B cell (primary cell): ENCODE results near the gene CHRD. TPM values are rescaled to one million over a fixed set of nuclear protein-coding genes. Genes with fewer than 3 reads are reported as not detected.

Source experiments
- ATAC-seq: fragments of 200-7000 bp; cut with Tn5 transposase; one replicate; pipeline ENCODE4 v1.10.0; 2021; ENCODE audit warnings: low read depth, mild to moderate bottlenecking, moderate number of reproducible peaks, moderate library complexity
- CTCF ChIA-PET: fragments of 350-600 bp; sonication (Branson Sonifier 250); formaldehyde crosslinking; loops from one replicate; lab custom pipeline; 2021; ENCODE audit warnings: antibody characterized with exemption, inconsistent platforms; lab: Charles Lee
- POLR2A ChIA-PET: fragments of 350-600 bp; sonication (Branson Sonifier 250); formaldehyde crosslinking; loops from one replicate; lab custom pipeline; 2021; ENCODE audit warnings: antibody characterized with exemption; lab: Charles Lee
- DNase-seq: peaks from one replicate; pipeline ENCODE4 v3.0.0; 2013
- H2AFZ ChIP-seq: 2 replicates; pipeline ENCODE4 v1.6.1; 2012; ENCODE audit warnings: mild to moderate bottlenecking, low read depth, low read length; ENCODE audit not compliant: insufficient read depth, poor library complexity, severe bottlenecking
- H3K27ac ChIP-seq, 2 donors: 1 replicate in 1 of 2; 2 replicates in 1 of 2; pipeline ENCODE4 v1.5.1; 2012 to 2013; ENCODE audit warnings: low read length in 2 of 2, mild to moderate bottlenecking in 2 of 2, moderate library complexity in 1 of 2
- H3K27me3 ChIP-seq, 4 experiments: fragments of 200-600 bp in 1 of 4; sonication (generic) in 1 of 4; replicated peaks in 1 of 4; 1 replicate in 2 of 4; 2 replicates in 2 of 4; pipeline versions ENCODE4 v1.6.1 to v1.7.0; 2013 to 2016; ENCODE audit warnings: low read length in 3 of 4, mild to moderate bottlenecking in 2 of 4, mixed read lengths in 1 of 4, moderate library complexity in 1 of 4; ENCODE audit not compliant: insufficient read depth in 4 of 4, control insufficient read depth in 3 of 4; ENCODE audit errors: control extremely low read depth in 1 of 4
- H3K36me3 ChIP-seq, 2 experiments: replicated peaks in 1 of 2; 1 replicate in 1 of 2; 2 replicates in 1 of 2; pipeline versions ENCODE4 v1.6.1 to v1.7.1; 2013; ENCODE audit warnings: low read length in 1 of 2; ENCODE audit not compliant: insufficient read depth in 2 of 2, control insufficient read depth in 1 of 2; ENCODE audit errors: control extremely low read depth in 1 of 2, extremely low read depth in 1 of 2
- H3K4me1 ChIP-seq, 2 donors: fragments of 200-600 bp in 1 of 2; sonication (generic) in 1 of 2; 1 replicate in 1 of 2; 2 replicates in 1 of 2; pipeline versions ENCODE4 v1.5.1 to v1.6.1; 2013 to 2017; ENCODE audit warnings: low read length in 2 of 2; ENCODE audit not compliant: control insufficient read depth in 2 of 2, insufficient read depth in 2 of 2
- H3K4me2 ChIP-seq: replicated peaks from 2 replicates; pipeline ENCODE3; 2012; ENCODE audit warnings: mild to moderate bottlenecking, low read depth, low read length; ENCODE audit not compliant: poor library complexity, severe bottlenecking
- H3K4me3 ChIP-seq, 5 experiments: fragments of 200-600 bp in 1 of 5; sonication (generic) in 1 of 5; 1 replicate in 3 of 5; 2 replicates in 2 of 5; pipeline versions ENCODE4 v1.5.1 to v1.7.0; 2011 to 2016; ENCODE audit warnings: low read length in 4 of 5, mild to moderate bottlenecking in 4 of 5, low read depth in 2 of 5, control low read depth in 1 of 5, moderate library complexity in 1 of 5; ENCODE audit not compliant: insufficient read depth in 1 of 5; ENCODE audit errors: control extremely low read depth in 1 of 5, extremely low read depth in 1 of 5
- H3K79me2 ChIP-seq: fragments of 200-600 bp; sonication (generic); one replicate; pipeline ENCODE4 v1.6.0; 2016; ENCODE audit warnings: low read length; ENCODE audit not compliant: control insufficient read depth, insufficient read depth
- H3K9ac ChIP-seq: fragments of 200-600 bp; sonication (generic); 2 replicates; pipeline ENCODE4 v1.6.1; 2017; ENCODE audit warnings: mild to moderate bottlenecking, low read length, moderate library complexity
- H3K9me3 ChIP-seq, 3 donors: one replicate each; pipeline versions ENCODE4 v1.6.1 to v1.7.1; 2013; ENCODE audit warnings: low read length in 2 of 3; ENCODE audit not compliant: control insufficient read depth in 2 of 3, insufficient read depth in 1 of 3; ENCODE audit errors: control extremely low read depth in 1 of 3
- H4K20me1 ChIP-seq: 2 replicates; pipeline ENCODE4 v1.6.0; 2012; ENCODE audit warnings: mild to moderate bottlenecking, low read length; ENCODE audit not compliant: insufficient read depth, control insufficient read depth, poor library complexity, severe bottlenecking
- H3K27ac Mint-ChIP-seq: one replicate; pipeline ENCODE4 v1.8.0; 2021; ENCODE audit warnings: mixed read lengths
- H3K27me3 Mint-ChIP-seq: one replicate; pipeline ENCODE4 v1.8.0; 2021; ENCODE audit warnings: mixed read lengths
- H3K4me1 Mint-ChIP-seq: one replicate; pipeline ENCODE4 v1.8.0; 2021; ENCODE audit warnings: mixed read lengths
- H3K4me3 Mint-ChIP-seq: one replicate; pipeline ENCODE4 v1.8.0; 2021; ENCODE audit warnings: mixed read lengths
- H3K9me3 Mint-ChIP-seq: one replicate; pipeline ENCODE4 v1.8.0; 2022; ENCODE audit warnings: mixed read lengths; ENCODE audit not compliant: insufficient read depth
- EZH2 ChIP-seq: IDR thresholded peaks from 2 replicates; pipeline ENCODE4 v1.6.1; 2012; ENCODE audit warnings: borderline replicate concordance, low read depth, mild to moderate bottlenecking, moderate library complexity, low read length; ENCODE audit not compliant: insufficient read depth, poor library complexity, severe bottlenecking
- WGBS: methylation state at CpG from one replicate; pipeline ENCODE4 v1.1.5; 2013; ENCODE audit warnings: missing lambda C conversion rate; ENCODE audit not compliant: insufficient coverage; 5-methylcytosine and 5-hydroxymethylcytosine counted together
- intact Hi-C: fragments of 100-400 bp; cut with micrococcal nuclease; formaldehyde crosslinking; loops from one replicate; pipeline ENCODE4 v1.10.0; 2022
- polyA plus RNA-seq: library from polyadenylated mRNA; depleted of rRNA; stranded (reverse); fragments of >200 nt; gene quantifications from 2 replicates; pipeline ENCODE4 v1.2.3, GENCODE V29; 2012
- total RNA-seq, 2 donors: library from RNA; stranded (reverse); fragments of 120-200 nt in 1 of 2; gene quantifications; 1 replicate in 1 of 2; 2 replicates in 1 of 2; pipeline versions ENCODE4 v1.2.3 to v1.2.4, GENCODE V29; 2013 to 2022
- TF ChIP-seq, protein P1 (sequence below): fragments of 200-600 bp; IDR thresholded peaks from one replicate; pipeline ENCODE4 v1.8.0; 2022; ENCODE audit warnings: antibody characterized with exemption, mild to moderate bottlenecking

Gene CHRD
- total and polyA plus RNA-seq, 2 donors (not counting 1 experiment from before 2014, with no cell fraction given): not detected

DNA sequence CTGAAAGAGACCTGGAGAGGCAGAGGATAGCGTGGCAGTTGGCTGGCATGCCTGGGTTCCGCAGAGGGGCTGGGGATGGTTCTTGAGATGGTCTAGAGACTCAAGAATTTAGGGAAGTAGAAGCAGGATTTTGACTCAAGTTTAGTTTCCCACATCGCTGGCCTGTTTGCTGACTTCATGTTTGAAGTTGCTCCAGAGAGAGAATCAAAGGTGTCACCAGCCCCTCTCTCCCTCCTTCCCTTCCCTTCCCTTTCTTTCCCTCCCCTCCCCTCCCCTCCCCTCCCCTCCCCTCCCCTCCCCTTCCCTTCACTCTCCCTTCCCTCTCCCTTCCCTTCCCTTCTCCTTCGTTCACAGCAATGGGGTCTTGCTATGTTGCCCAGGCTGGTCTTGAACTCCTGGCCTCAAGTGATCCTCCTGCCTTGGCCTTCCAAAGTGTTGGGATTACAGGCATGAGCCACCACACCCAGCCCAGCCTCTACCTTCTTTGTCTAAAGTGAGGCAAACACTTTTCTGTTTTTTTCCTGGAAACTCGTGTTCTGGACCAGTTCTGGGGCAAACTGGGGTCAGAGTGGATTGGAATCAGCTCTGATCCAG lies 10.2 kb downstream of the CHRD start:
- no peak overlapping the region for H3K9ac ChIP-seq
- H3K9me3 Mint-ChIP-seq: no peaks in the 10 kb centered on the region
- intact Hi-C loops: no loop called here
- no peaks in the 10 kb centered on the region for H3K36me3 ChIP-seq
- no peak for TF ChIP-seq EZH2
- TF ChIP-seq, protein P1, sequence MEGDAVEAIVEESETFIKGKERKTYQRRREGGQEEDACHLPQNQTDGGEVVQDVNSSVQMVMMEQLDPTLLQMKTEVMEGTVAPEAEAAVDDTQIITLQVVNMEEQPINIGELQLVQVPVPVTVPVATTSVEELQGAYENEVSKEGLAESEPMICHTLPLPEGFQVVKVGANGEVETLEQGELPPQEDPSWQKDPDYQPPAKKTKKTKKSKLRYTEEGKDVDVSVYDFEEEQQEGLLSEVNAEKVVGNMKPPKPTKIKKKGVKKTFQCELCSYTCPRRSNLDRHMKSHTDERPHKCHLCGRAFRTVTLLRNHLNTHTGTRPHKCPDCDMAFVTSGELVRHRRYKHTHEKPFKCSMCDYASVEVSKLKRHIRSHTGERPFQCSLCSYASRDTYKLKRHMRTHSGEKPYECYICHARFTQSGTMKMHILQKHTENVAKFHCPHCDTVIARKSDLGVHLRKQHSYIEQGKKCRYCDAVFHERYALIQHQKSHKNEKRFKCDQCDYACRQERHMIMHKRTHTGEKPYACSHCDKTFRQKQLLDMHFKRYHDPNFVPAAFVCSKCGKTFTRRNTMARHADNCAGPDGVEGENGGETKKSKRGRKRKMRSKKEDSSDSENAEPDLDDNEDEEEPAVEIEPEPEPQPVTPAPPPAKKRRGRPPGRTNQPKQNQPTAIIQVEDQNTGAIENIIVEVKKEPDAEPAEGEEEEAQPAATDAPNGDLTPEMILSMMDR: no peak
- H3K27me3 ChIP-seq: peaks cover 0 to 16% (median 2%) of the 10 kb centered on the region in 4 experiments
- H3K27ac Mint-ChIP-seq: no peak overlapping the region
- no peaks in the 10 kb centered on the region for H3K4me1 ChIP-seq
- H3K27ac ChIP-seq: no peak overlapping the region
- ChIA-PET POLR2A (no interaction called here), CTCF (interaction anchor here (0.8 to 1.4 kb wide), 2 partner anchors 18 to 22 kb away, joined by 3 to 6 read pairs; no protein-coding TSS in a partner anchor)
- ATAC-seq (no peak), DNase-seq (no peak)
- no peak overlapping the region for H3K4me2 ChIP-seq
- H3K4me1 Mint-ChIP-seq: no peaks in the 10 kb centered on the region
- H3K9me3 ChIP-seq: no peaks in the 10 kb centered on the region
- no peaks in the 10 kb centered on the region for H4K20me1 ChIP-seq
- H3K79me2 ChIP-seq: no peaks in the 10 kb centered on the region
- H2AFZ ChIP-seq: no peak overlapping the region
- no peak overlapping the region for H3K4me3 ChIP-seq
- WGBS: 83% methylated on average over 4 of the region's 5 CpGs
- peaks cover 55% of the 10 kb centered on the region for H3K27me3 Mint-ChIP-seq
- H3K4me3 Mint-ChIP-seq: no peak overlapping the region

- WGBS: 79% methylated on average over 3 of the region's 3 CpGs
- H3K79me2 ChIP-seq: no peaks in the 10 kb centered on the region
- peaks cover 0 to 10% (median 2%) of the 10 kb centered on the region in 4 experiments for H3K27me3 ChIP-seq
- H3K9me3 ChIP-seq: no peaks in the 10 kb centered on the region
- Mint-ChIP-seq H3K9me3 (no peaks in the 10 kb centered on the region), H3K4me1 (no peaks in the 10 kb centered on the region), H3K4me3 (no peak overlapping the region), H3K27ac (no peak overlapping the region), H3K27me3 (peaks cover 47% of the 10 kb centered on the region)
- intact Hi-C loops: no loop called here
- H3K4me2 ChIP-seq: no peak overlapping the region
- ChIA-PET POLR2A (no interaction called here), CTCF (interaction anchor here (1.4 kb wide), 1 partner anchor 19 kb away, joined by 6 read pairs; no protein-coding TSS in a partner anchor)
- no peak overlapping the region for H2AFZ ChIP-seq
- no peak overlapping the region for H3K9ac ChIP-seq
- no peak for DNase-seq
- no peak for TF ChIP-seq EZH2
- TF ChIP-seq, protein P1: no peak
- H3K27ac ChIP-seq: no peak overlapping the region
- H3K36me3 ChIP-seq: no peaks in the 10 kb centered on the region
- H3K4me1 ChIP-seq: no peaks in the 10 kb centered on the region
- ATAC-seq: no peak
- H3K4me3 ChIP-seq: no peak overlapping the region
- no peaks in the 10 kb centered on the region for H4K20me1 ChIP-seq
Measured at GRCh38 chr3:184391266-184391665, 11.4 kb downstream of the CHRD start.
